Ovary (tissue), 3 donors: ENCODE measurements around the gene EMC10.

Experiments
- CTCF ChIP-seq, 3 donors: fragments of 450-650 bp in 2 of 3; fragments of 200-600 bp in 1 of 3; IDR thresholded peaks; one replicate each; pipeline versions ENCODE4 v1.5.1 to v1.8.0; 2016 to 2022; ENCODE audit warnings: antibody characterized with exemption in 3 of 3, mild to moderate bottlenecking in 1 of 3
- EP300 ChIP-seq: sonication (generic); formaldehyde crosslinking; IDR thresholded peaks from one replicate; pipeline ENCODE4 v1.6.1; 2017; ENCODE audit warnings: antibody characterized with exemption
- POLR2A ChIP-seq: fragments of 450-650 bp; IDR thresholded peaks from one replicate; pipeline ENCODE4 v1.6.1; 2017; ENCODE audit warnings: antibody characterized with exemption, mild to moderate bottlenecking, moderate library complexity
- donor health status: DM: no; HTN: no; CAD: no.

DNA sequence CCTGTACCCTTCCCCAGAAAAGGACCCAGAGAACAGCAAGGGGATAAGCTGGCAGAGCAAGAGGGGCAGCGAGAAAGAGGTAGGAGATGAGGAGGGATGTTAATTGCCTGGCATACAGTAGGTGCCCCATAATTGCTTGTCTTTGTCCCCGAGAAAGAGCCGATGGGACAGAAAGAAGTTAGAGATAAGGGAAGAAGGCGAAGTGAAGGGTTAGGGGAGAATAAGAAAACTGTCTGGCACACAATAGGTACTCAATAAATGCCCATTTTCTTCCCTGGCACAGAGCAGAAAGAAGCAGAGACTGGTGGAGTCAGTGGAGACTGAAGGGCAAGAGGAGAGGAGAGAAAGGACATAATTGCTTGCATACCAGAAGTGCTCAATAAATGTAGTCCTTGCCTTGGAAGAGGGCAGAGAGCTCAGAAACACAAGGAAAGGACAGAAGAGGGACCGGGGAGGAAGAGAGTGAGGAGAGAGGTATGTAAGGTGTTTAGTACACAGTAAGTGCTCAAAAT lies 18.8 kb downstream of the EMC10 start:
- TF ChIP-seq CTCF (IDR thresholded peaks at IDR 0.05): no peak
- no peak for TF ChIP-seq POLR2A
- no peak for TF ChIP-seq EP300
